Measurements from ENCODE around the gene MAGED1.

MAGED1 gene, protein sequence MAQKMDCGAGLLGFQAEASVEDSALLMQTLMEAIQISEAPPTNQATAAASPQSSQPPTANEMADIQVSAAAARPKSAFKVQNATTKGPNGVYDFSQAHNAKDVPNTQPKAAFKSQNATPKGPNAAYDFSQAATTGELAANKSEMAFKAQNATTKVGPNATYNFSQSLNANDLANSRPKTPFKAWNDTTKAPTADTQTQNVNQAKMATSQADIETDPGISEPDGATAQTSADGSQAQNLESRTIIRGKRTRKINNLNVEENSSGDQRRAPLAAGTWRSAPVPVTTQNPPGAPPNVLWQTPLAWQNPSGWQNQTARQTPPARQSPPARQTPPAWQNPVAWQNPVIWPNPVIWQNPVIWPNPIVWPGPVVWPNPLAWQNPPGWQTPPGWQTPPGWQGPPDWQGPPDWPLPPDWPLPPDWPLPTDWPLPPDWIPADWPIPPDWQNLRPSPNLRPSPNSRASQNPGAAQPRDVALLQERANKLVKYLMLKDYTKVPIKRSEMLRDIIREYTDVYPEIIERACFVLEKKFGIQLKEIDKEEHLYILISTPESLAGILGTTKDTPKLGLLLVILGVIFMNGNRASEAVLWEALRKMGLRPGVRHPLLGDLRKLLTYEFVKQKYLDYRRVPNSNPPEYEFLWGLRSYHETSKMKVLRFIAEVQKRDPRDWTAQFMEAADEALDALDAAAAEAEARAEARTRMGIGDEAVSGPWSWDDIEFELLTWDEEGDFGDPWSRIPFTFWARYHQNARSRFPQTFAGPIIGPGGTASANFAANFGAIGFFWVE

DNA sequence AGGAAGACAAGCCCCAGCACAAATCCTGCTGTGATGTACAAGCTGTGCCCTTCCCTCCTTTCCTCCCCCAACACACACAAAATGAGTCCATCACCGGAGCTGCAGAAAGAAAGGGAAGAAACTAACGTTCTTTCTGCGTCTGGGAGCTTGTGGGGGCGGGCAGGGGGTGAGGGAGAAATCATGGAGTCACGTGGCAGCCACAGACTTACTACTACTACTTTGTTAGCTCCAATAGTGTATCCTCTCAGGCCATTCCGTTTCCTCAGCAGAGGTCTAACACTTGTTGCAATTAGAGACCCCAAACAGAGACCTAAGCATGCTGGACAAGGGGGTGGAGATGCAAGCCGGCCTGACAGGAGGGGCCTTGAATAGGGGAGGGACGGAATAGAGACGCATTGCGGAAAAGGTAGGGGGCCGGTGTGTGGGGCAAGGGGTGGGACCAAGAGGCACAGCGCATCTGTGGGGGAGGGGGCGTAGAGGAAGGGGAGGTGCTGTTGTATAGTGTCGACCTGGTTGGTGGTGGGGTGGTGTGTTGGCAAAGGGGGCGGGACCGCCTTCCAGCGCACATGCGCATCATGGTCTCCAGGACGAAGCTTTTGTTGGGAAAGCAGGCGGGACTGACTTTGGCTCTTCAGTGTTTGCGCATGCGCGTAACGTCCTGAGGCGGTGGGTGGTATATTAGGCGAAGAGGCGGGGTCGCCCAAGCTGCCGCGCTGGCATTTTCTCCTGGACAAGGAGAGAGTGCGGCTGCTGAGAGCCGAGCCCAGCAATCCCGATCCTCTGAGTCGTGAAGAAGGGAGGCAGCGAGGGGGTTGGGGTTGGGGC, at the start of gene MAGED1:
MAGED1 (plus strand) TSS at position 703 of the 825 bp plus-strand sequence. CDS start 682 bp downstream, outside the sequence.
- H3K4me3 ChIP-seq (ENCODE audit: low read depth, low read length) = peak within 1 kb of the TSS; percentile 72
- TF ChIP-seq, protein P1, sequence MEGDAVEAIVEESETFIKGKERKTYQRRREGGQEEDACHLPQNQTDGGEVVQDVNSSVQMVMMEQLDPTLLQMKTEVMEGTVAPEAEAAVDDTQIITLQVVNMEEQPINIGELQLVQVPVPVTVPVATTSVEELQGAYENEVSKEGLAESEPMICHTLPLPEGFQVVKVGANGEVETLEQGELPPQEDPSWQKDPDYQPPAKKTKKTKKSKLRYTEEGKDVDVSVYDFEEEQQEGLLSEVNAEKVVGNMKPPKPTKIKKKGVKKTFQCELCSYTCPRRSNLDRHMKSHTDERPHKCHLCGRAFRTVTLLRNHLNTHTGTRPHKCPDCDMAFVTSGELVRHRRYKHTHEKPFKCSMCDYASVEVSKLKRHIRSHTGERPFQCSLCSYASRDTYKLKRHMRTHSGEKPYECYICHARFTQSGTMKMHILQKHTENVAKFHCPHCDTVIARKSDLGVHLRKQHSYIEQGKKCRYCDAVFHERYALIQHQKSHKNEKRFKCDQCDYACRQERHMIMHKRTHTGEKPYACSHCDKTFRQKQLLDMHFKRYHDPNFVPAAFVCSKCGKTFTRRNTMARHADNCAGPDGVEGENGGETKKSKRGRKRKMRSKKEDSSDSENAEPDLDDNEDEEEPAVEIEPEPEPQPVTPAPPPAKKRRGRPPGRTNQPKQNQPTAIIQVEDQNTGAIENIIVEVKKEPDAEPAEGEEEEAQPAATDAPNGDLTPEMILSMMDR (IDR thresholded peaks at IDR 0.05; ENCODE audit: borderline replicate concordance, insufficient read depth, low read depth, low read length) = no peak

DNA sequence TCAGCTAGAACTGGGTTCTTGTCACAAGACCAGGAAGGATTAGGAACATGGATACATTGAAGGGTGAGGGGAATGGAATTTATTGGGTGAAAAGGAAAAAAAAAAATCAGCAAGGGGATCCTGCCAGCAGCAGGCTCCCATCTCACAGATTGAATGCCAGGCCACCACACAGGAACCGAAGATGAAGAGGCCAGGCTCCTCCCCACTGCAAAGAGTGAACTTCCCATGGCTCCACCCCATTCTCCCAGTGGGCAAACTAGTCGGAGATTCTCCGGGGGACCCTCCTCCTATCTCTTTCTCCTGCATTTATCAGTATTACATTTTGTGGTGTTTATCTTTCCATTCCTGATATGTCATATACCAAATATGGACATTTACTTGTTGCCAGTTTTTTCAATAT, 46.0 kb upstream of the MAGED1 start:
- TF ChIP-seq, protein P1 (IDR thresholded peaks at IDR 0.05; ENCODE audit: borderline replicate concordance, insufficient read depth, low read depth, low read length) = no peak

DNA sequence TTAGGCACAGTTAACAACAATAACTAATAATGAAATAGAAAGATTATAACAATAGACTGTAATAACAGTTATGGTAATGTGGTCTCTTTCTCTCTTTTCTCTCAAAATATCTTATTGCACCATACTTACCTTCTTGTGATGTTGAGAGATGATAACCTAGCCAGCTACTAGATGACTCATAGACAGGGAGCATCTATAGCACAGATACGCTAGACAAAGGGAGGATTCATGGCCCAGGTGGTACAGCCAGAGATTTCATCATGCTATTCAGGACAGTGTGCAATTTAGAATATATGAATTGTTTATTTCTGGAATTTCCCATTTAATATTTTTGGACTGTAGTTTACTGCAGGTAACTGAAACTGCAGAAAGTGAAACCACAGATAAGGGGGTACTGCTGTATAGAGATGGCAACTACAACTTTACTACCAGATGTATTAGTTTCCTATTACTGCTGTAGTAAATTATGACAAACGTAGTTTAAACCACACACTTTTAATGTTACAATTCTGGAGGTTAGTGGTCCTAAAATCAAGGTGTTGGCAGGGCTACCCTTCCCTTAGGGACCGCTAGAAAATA, 41.8 kb upstream of the MAGED1 start:
- H3K4me3 ChIP-seq (ENCODE audit: low read depth, low read length) = no peak overlapping the region
- TF ChIP-seq, protein P1 (IDR thresholded peaks at IDR 0.05; ENCODE audit: borderline replicate concordance, insufficient read depth, low read depth, low read length) = no peak

More for the DNA sequence above, 46.0 kb upstream of the MAGED1 start:
- H3K4me3 ChIP-seq (ENCODE audit: low read depth, low read length) = no peak overlapping the region

DNA sequence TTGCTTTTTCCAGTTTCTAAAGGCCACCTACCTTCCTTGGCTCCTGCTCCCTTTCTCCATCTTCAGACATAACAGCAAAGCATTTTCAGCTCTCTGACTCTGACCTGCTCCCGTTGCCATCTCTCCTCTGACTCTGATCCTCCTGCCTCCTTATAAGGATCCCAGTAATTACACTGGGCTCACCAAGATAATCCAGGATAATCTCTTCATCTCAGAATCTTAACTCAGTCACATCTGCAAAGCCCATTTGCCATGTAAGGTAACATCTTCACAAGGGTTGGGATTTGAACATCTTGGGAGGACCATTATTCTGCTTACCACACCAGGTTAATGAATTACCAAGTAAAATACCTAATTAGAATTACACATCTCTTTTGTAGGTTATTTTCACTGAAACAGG, 41.3 kb upstream of the MAGED1 start:
- no peak overlapping the region for H3K4me3 ChIP-seq (ENCODE audit: low read depth, low read length)
- TF ChIP-seq, protein P1 (IDR thresholded peaks at IDR 0.05; ENCODE audit: borderline replicate concordance, insufficient read depth, low read depth, low read length) = no peak

DNA sequence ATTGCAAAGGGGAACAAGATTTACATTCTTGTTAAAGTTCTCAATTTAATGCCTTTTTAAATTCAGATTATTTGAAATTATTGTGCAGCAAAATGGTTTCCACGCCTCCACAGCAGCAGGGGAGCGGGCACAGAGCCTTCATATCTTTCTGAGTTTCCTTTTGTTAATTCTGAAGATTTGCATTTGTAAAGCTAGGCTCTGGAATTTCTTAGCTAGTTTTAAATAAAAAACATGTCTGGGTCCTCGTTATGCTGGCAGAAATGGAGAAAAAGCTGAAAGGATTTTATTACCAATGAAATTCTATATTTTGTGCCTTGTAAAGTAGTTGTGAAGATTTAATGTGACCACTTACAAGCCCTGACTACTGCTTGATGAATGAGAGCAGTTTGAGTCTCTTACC, 40.8 kb upstream of the MAGED1 start:
- TF ChIP-seq, protein P1 (IDR thresholded peaks at IDR 0.05; ENCODE audit: borderline replicate concordance, insufficient read depth, low read depth, low read length) = no peak
- no peak overlapping the region for H3K4me3 ChIP-seq (ENCODE audit: low read depth, low read length)

DNA sequence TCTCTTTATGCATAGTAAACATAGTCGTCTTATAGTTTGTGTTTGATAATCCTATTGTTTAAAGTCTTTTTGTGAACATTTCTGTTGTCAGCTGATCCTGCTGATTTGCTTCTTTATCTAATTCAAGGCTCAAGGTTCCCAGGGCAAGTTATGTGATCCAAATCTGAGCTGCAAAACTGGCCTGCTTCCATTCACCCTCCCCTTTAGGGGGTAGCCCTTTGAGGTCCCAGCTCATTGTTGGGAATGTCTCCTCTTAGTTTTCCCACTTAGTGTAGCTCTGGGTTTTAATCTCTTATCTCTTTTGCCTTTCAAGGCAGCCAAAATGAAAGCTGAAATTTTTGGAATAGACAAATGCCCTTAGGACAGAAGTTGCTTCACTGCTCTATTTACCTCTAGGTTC, 40.2 kb upstream of the MAGED1 start:
- H3K4me3 ChIP-seq (ENCODE audit: low read depth, low read length) = no peak overlapping the region
- TF ChIP-seq, protein P1 (IDR thresholded peaks at IDR 0.05; ENCODE audit: borderline replicate concordance, insufficient read depth, low read depth, low read length) = no peak
